ENCODE measurements around the gene OR7G2. TPM values are rescaled to one million over a fixed set of nuclear protein-coding genes. Genes with fewer than 3 reads are reported as not detected.

OR7G2 gene
- total RNA-seq, 6 experiments from 2014 or later: not detected

DNA sequence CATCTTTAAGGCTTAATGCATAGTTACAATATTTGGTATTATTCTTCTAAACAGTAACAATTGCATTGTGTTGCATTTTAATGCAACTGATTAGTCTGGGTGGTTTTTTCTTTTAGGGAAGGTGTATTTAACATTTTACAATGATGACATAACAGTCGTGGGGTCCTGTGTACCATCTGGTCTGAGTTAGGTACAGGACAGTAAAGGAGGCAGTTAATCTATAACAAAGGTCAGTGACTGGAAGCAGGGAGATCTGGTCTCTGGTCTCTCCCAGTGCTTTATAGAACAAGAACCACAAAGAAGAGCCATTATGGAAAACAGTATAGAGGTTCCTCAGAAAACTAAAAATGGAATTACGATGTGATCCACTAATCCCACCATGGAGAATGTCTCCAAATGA, 2.7 kb upstream of the OR7G2 start:
- no peaks in the 10 kb centered on the region for H3K36me3 ChIP-seq
- H3K27me3 ChIP-seq: no peaks in the 10 kb centered on the region
- no peak overlapping the region for H3K4me3 ChIP-seq
- no peak for TF ChIP-seq POLR2A (IDR thresholded peaks at IDR 0.05)
- TF ChIP-seq, protein P1, sequence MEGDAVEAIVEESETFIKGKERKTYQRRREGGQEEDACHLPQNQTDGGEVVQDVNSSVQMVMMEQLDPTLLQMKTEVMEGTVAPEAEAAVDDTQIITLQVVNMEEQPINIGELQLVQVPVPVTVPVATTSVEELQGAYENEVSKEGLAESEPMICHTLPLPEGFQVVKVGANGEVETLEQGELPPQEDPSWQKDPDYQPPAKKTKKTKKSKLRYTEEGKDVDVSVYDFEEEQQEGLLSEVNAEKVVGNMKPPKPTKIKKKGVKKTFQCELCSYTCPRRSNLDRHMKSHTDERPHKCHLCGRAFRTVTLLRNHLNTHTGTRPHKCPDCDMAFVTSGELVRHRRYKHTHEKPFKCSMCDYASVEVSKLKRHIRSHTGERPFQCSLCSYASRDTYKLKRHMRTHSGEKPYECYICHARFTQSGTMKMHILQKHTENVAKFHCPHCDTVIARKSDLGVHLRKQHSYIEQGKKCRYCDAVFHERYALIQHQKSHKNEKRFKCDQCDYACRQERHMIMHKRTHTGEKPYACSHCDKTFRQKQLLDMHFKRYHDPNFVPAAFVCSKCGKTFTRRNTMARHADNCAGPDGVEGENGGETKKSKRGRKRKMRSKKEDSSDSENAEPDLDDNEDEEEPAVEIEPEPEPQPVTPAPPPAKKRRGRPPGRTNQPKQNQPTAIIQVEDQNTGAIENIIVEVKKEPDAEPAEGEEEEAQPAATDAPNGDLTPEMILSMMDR (IDR thresholded peaks at IDR 0.05): no peak
- intact Hi-C loops (cut with DNase I): no loop called here
- ATAC-seq: no peak
- WGBS (ENCODE audit: insufficient coverage, low coverage, low lambda C conversion rate, missing lambda C conversion rate): 15% methylated on average over 2 of the region's 2 CpGs
- H3K9me3 ChIP-seq: no peaks in the 10 kb centered on the region
- no peak overlapping the region for H3K27ac ChIP-seq
- no peaks in the 10 kb centered on the region for H3K4me1 ChIP-seq
- no peak for DNase-seq

DNA sequence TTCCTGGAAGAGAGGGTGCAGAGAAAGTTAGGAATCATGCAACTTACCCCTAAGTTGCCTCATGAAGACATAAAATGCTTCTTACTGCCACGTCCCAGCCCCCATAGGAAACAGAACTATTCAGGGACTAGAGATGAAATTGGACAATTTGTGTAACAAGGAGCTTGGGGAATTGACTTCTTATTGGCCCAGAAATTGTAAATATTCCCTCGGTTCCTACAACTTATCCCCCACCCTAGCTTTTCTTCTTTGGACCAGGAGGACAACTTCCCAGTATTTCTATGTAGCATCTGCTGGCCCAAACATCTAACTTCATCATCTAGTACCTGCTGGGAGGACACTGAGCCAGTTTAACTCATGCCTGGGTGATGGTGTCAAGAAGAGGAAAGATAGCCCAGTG, 20.5 kb downstream of the OR7G2 start, which contains the start of gene OR1M1:
OR1M1 (plus strand) TSS at position 301 of the 400 bp plus-strand sequence. CDS start 6,184 bp downstream, outside the sequence.
- DNase-seq (no peak), ATAC-seq (no peak)
- Histone ChIP-seq H3K27ac (no peak within 1 kb of the TSS), H3K9me3 (no peaks in the 10 kb centered on the region), H3K4me3 (no peak within 1 kb of the TSS), H3K36me3 (no peaks in the 10 kb centered on the region), H3K27me3 (no peaks in the 10 kb centered on the region), H3K4me1 (no peaks in the 10 kb centered on the region)
- TF ChIP-seq POLR2A (IDR thresholded peaks at IDR 0.05): no peak
- TF ChIP-seq, protein P1 (IDR thresholded peaks at IDR 0.05): no peak
- 25% methylated on average over 2 of the region's 2 CpGs for WGBS (ENCODE audit: insufficient coverage, low coverage, low lambda C conversion rate, missing lambda C conversion rate)
- intact Hi-C loops (cut with DNase I): no loop called here

DNA sequence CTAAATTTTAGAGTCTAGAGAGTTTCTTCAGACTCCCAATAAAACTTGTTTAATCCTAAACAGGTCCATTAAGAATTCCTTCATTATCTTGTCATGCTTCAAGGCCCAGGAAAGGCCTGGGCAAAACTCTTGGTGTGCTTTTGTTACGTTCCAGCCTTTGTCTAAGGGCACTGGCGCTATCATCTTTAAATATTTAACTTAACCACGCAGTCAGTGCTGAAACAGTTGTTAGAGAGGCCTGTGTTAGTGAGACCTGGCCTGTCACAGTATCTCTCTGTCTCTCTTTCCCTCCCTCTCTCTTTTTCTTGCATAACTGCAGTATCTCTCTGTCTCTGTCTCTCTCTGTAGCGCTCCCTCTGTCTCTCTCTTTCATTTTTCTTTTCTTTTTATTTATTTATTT, 28.6 kb downstream of the OR7G2 start:
- Histone ChIP-seq H3K36me3 (no peaks in the 10 kb centered on the region), H3K4me3 (no peak overlapping the region), H3K9me3 (no peaks in the 10 kb centered on the region), H3K4me1 (no peaks in the 10 kb centered on the region), H3K27ac (no peak overlapping the region), H3K27me3 (no peaks in the 10 kb centered on the region)
- WGBS (ENCODE audit: insufficient coverage, low coverage, low lambda C conversion rate, missing lambda C conversion rate): 62% methylated on average over 4 of the region's 4 CpGs
- TF ChIP-seq, protein P1 (IDR thresholded peaks at IDR 0.05): no peak
- TF ChIP-seq POLR2A (IDR thresholded peaks at IDR 0.05): no peak
- intact Hi-C loops (cut with DNase I): no loop called here
- DNase-seq: no peak
- ATAC-seq: no peak

DNA sequence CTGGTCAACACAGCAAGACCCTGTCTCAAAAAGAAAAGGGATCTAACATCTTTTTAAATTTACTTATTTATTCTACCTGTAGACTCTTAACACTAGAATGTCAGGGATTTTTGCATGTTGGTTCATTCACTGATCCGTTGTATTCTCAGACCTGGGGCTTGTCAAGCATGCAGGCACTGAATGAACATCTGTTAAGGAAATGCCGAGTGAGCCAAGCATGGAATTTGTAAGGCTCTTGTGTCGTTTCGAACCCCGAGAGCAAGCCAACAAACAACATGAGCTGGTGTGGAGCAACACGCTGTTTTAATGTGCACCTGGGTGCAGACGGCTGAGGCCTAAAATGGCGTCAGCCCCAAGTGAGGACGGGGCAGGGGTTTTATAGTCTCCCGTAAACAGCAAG, 30.4 kb downstream of the OR7G2 start:
- no peak for TF ChIP-seq POLR2A (IDR thresholded peaks at IDR 0.05)
- TF ChIP-seq, protein P1 (IDR thresholded peaks at IDR 0.05): no peak
- 86% methylated on average over 9 of the region's 10 CpGs for WGBS (ENCODE audit: insufficient coverage, low coverage, low lambda C conversion rate, missing lambda C conversion rate)
- Histone ChIP-seq H3K36me3 (no peaks in the 10 kb centered on the region), H3K27ac (no peak overlapping the region), H3K9me3 (no peaks in the 10 kb centered on the region), H3K27me3 (no peaks in the 10 kb centered on the region), H3K4me1 (no peaks in the 10 kb centered on the region), H3K4me3 (no peak overlapping the region)
- intact Hi-C loops (cut with DNase I): no loop called here
- DNase-seq: no peak
- no peak for ATAC-seq
